HFFc6 (cell line): Measurements from ENCODE around the gene AKR7A2. TPM values are rescaled to one million over a fixed set of nuclear protein-coding genes. Genes with fewer than 3 reads are reported as not detected.

Source experiments
- DNase-seq: peaks from one replicate; pipeline ENCODE4 v3.0.0-alpha.2; 2018
- H3K27ac Mint-ChIP-seq: 2 replicates; pipeline ENCODE4 v1.8.0; 2020; ENCODE audit warnings: mild to moderate bottlenecking, mixed read lengths
- H3K27me3 Mint-ChIP-seq: 2 replicates; pipeline ENCODE4 v1.8.0; 2021; ENCODE audit warnings: mild to moderate bottlenecking, moderate library complexity, mixed read lengths; ENCODE audit not compliant: insufficient read depth
- H3K36me3 Mint-ChIP-seq: 2 replicates; pipeline ENCODE4 v1.8.0; 2021; ENCODE audit warnings: low read depth, mixed read lengths
- H3K4me1 Mint-ChIP-seq: 2 replicates; pipeline ENCODE4 v1.8.0; 2020; ENCODE audit warnings: low read depth, mixed read lengths
- H3K4me3 Mint-ChIP-seq: 2 replicates; pipeline ENCODE4 v1.8.0; 2020; ENCODE audit warnings: mild to moderate bottlenecking, moderate library complexity, mixed read lengths
- H3K9me3 Mint-ChIP-seq: 2 replicates; pipeline ENCODE4 v1.8.0; 2020; ENCODE audit warnings: mild to moderate bottlenecking, mixed read lengths
- total RNA-seq, 6 experiments: library from RNA; stranded (reverse); fragmentation: NEBNext Ultra II Directional; extraction: Animal tissue kit (Norgen Biotek cat#: 25700); gene quantifications; 2 replicates in 1 of 6; 3 replicates in 5 of 6; pipeline ENCODE4 v1.2.3, GENCODE V29; 2021
- TF ChIP-seq, protein P1 (sequence below): fragments of 200-600 bp; sonication (generic); IDR thresholded peaks from 2 replicates; pipeline ENCODE4 v1.5.0; 2021; ENCODE audit warnings: antibody characterized with exemption, mild to moderate bottlenecking

AKR7A2 gene
- total RNA-seq, 6 experiments from 2014 or later, result 62.8 to 74.2 (median 69.4) TPM

DNA sequence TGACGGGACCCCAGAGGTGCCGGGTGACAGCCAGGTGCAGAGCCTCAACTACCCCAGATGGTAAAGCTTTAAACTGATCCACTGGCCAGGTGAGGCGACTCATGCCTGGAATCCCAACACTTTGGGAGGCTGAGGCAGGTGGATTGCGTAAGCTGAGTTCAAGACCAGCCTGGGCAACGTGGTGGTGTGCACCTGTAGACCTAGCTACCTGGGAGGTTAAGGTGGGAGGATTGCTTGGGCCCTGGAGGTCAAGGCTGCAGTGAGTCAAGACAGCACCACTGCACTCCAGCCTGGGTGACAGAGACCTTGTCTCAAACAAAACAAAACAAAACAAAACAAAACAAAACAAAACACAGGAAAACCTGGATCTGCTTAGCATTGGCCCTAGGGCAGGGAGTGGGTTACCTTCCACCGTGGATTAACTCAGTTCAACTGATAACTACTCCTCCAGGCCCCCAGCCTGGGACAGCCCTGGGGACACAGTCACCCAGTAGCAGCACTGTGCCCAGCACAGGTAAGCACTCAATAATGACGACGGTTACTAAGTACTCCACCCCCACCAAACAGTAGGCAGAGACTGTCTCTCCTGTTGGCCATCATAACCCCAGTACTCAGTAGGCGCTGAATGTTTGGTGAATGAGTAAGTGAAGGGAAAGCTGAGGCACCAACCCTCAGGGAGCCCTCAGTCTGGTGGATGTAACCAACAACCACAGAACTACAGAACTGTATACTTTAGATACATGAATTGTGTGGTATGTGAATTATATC, 21.8 kb upstream of the AKR7A2 start:
- Mint-ChIP-seq H3K4me3 (no peak overlapping the region), H3K36me3 (0 out of 2 replicates have a peak, but pooled peaks cover 4% of the 10 kb centered on the region), H3K27me3 (peaks cover 44% of the 10 kb centered on the region), H3K9me3 (no peaks in the 10 kb centered on the region), H3K27ac (peak overlapping the region; percentile 7; the same call in 1 of the 2 replicates), H3K4me1 (peaks cover 21% of the 10 kb centered on the region)
- TF ChIP-seq, protein P1, sequence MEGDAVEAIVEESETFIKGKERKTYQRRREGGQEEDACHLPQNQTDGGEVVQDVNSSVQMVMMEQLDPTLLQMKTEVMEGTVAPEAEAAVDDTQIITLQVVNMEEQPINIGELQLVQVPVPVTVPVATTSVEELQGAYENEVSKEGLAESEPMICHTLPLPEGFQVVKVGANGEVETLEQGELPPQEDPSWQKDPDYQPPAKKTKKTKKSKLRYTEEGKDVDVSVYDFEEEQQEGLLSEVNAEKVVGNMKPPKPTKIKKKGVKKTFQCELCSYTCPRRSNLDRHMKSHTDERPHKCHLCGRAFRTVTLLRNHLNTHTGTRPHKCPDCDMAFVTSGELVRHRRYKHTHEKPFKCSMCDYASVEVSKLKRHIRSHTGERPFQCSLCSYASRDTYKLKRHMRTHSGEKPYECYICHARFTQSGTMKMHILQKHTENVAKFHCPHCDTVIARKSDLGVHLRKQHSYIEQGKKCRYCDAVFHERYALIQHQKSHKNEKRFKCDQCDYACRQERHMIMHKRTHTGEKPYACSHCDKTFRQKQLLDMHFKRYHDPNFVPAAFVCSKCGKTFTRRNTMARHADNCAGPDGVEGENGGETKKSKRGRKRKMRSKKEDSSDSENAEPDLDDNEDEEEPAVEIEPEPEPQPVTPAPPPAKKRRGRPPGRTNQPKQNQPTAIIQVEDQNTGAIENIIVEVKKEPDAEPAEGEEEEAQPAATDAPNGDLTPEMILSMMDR, result no peak
- DNase-seq, result no peak

DNA sequence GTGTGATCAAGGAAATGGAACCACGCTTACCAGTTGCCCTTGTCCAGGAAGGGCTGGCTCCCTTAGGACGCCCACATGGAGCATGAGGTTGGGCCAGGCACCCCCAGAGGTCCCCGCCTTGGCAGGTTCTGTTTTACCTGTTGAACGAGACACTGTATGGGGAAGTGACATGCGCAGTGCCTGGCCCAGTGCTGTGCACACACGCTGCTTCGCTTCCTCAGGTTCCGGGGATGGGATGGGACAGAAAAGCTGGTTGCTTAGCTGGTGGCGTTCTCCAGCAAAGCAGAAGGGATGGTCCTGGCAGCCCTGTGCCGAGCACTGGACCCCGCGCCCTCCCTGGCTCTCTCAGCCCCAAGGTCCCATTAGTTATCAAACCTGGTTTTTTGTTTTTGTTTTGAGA, 20.9 kb upstream of the AKR7A2 start:
- Mint-ChIP-seq H3K9me3 (no peaks in the 10 kb centered on the region), H3K27ac (no peak overlapping the region), H3K4me1 (peaks cover 21% of the 10 kb centered on the region), H3K36me3 (no peaks in the 10 kb centered on the region), H3K4me3 (peak overlapping the region; percentile 37; the same call in 1 of the 2 replicates), H3K27me3 (peaks cover 47% of the 10 kb centered on the region)
- TF ChIP-seq, protein P1, result no peak
- DNase-seq, result no peak

DNA sequence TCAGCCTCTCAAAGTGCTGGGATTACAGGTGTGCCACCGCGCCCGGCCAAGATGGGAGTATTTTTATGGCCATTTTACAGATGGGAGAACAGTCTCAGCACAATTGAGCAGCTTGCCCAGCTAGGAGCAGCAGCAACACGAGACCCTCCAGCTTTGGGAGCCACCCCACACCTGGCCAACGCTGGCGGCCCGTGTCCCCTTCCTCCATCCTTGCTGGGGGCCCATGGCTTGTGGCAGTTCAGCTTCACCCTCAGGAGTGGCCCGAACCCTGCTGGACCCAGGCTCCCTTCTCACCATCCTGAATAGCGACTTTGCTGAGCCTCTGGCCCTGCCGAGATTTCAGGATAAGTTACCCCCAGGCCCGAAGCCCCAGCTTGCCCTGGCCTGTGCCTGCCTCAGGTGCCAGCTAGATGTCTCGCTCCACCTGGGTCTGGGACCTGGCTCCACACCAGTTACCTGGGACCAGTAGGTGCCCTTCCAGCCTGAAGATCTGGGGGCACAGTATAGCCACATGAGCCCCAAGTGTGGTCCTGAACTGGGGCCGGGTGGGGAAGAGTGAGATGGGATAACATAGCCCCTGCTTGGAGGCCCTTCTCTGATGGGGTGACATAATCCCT, 19.4 kb upstream of the AKR7A2 start:
- Mint-ChIP-seq H3K36me3 (no peaks in the 10 kb centered on the region), H3K4me3 (no peak overlapping the region), H3K27me3 (peaks cover 43% of the 10 kb centered on the region), H3K9me3 (no peaks in the 10 kb centered on the region), H3K27ac (no peak overlapping the region), H3K4me1 (peaks cover 10% of the 10 kb centered on the region)
- TF ChIP-seq, protein P1, result no peak
- no peak for DNase-seq

DNA sequence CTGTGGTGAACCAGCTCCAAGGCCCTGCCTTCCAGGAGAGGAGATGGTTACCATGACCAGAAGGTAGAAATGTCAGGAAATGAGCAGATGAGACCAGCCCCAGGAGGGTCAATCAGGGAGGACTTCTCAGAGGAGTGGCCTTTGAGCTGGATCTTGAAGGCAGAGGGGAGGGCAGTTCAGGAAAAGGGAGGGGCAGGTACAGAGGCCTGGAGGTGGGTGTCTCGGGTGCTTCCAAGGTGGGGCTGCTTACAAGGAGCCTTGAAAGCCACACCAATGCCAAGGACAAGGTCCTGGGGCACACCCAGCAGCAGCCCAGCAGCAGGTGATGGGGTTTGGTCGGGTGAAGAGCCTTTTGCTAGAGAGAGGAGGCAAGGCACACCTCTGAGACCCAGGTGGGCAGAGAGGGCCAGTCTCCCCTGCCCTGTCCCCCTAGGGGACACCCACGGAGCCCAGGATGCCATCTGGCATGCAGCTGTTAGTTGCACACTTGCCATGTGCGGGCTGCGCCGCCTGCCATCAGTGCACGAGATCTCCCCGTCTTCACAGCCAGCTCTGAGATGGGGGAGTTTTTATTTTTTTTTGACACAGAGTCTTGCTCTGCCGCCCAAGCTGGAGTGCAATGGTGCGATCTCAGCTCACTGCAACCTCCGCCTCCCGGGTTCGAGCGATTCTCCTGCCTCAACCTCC, 18.6 kb upstream of the AKR7A2 start:
- DNase-seq, result no peak
- no peak overlapping the region; the same call in 1 of the 2 replicates for H3K4me3 Mint-ChIP-seq
- peaks cover 38% of the 10 kb centered on the region for H3K27me3 Mint-ChIP-seq
- H3K27ac Mint-ChIP-seq, result peak overlapping the region; percentile 52
- TF ChIP-seq, protein P1, result no peak
- H3K9me3 Mint-ChIP-seq, result no peaks in the 10 kb centered on the region
- H3K4me1 Mint-ChIP-seq, result peaks cover 8% of the 10 kb centered on the region
- no peaks in the 10 kb centered on the region for H3K36me3 Mint-ChIP-seq

DNA sequence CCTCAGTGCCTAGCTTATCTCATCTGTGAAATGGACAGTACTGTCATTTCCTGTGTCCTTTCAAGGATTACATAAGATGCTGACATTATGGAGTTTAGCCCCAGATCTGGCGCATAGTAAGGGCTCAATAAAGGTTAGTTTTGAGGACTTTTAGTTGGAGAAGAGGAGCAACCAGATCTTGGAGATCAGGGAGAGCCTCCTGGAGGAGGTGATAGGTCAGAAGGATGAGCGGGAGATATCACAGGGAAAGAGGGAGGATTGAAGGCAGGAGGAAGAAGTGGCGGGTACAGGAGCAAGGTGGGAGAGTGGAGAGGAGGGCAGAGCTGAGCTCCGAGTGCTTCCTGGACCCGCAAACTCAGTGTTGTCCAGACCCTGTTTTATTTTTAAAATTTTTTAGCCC, 17.7 kb upstream of the AKR7A2 start:
- Mint-ChIP-seq H3K36me3 (no peaks in the 10 kb centered on the region), H3K4me1 (peaks cover 8% of the 10 kb centered on the region), H3K27me3 (peaks cover 30% of the 10 kb centered on the region), H3K4me3 (peak overlapping the region; percentile 24; the same call in 1 of the 2 replicates), H3K27ac (no peak overlapping the region), H3K9me3 (no peaks in the 10 kb centered on the region)
- TF ChIP-seq, protein P1, result no peak
- no peak for DNase-seq
